HepG2 (cell line): ENCODE measurements around the gene TGIF1. TPM values are rescaled to one million over a fixed set of nuclear protein-coding genes. Genes with fewer than 3 reads are reported as not detected.

Experiments
- ATAC-seq: fragments of 200-7000 bp; cut with Tn5 transposase; 3 replicates; pipeline ENCODE4 v1.9.1; 2020; ENCODE audit warnings: mild to moderate bottlenecking, moderate library complexity
- BruUV-seq: library from RNA; stranded (reverse); fragments of 400-500 nt; replicated peaks from 2 replicates; lab custom pipeline; 2021; lab: Mats Ljungman, UMichigan
- CTCF ChIA-PET: fragments of 300-600 bp; formaldehyde crosslinking; extraction: SDS; loops from one replicate; lab custom pipeline; 2021; ENCODE audit warnings: low total read pairs, inconsistent platforms, low intra/inter-chr PET ratio; lab: Yijun Ruan, JAX
- POLR2A ChIA-PET: fragments of 350-600 bp; sonication (Branson Sonifier 250); formaldehyde crosslinking; loops from one replicate; lab custom pipeline; 2020; ENCODE audit warnings: antibody characterized with exemption, inconsistent platforms; lab: Yijun Ruan, JAX
- DNase-seq: peaks from one replicate; pipeline ENCODE4 v3.0.0-alpha.2; 2015; ENCODE audit warnings: low spot score
- FAIRE-seq: peaks from 3 replicates; lab custom pipeline; 2011; peaks lifted over from hg19 to GRCh38; lab: Jason Lieb, UNC
- H2AFZ ChIP-seq: one replicate; pipeline ENCODE4 v1.6.1; 2011; ENCODE audit warnings: low read length, inconsistent platforms
- H3K27ac ChIP-seq: fragments of 300-600 bp; 3 replicates; pipeline ENCODE4 v1.8.0; 2011; ENCODE audit warnings: mixed run types, mild to moderate bottlenecking, mixed read lengths, low read length, inconsistent platforms; ENCODE audit not compliant: insufficient read depth; ENCODE audit errors: extremely low read length
- H3K27me3 ChIP-seq, 2 experiments: fragments of 200-600 bp in 1 of 2; 2 replicates in 1 of 2; 3 replicates in 1 of 2; pipeline versions ENCODE4 v1.6.0 to v1.8.0; 2011; ENCODE audit warnings: low read length in 2 of 2, mild to moderate bottlenecking in 2 of 2, moderate library complexity in 2 of 2, inconsistent platforms in 1 of 2; ENCODE audit not compliant: insufficient read depth in 2 of 2, control insufficient read depth in 1 of 2
- H3K36me3 ChIP-seq, 2 experiments: fragments of 200-600 bp in 1 of 2; replicated peaks in 1 of 2; 2 replicates in 1 of 2; 3 replicates in 1 of 2; pipeline versions ENCODE4 v1.5.1 to v1.8.0; 2011; ENCODE audit warnings: low read length in 2 of 2, inconsistent platforms in 1 of 2; ENCODE audit not compliant: insufficient read depth in 2 of 2, control insufficient read depth in 1 of 2
- H3K4me1 ChIP-seq: 2 replicates; pipeline ENCODE4 v1.5.1; 2012; ENCODE audit warnings: low read length, inconsistent platforms; ENCODE audit not compliant: insufficient read depth
- H3K4me2 ChIP-seq: 2 replicates; pipeline ENCODE4 v1.6.0; 2011; ENCODE audit warnings: low read depth, low read length, inconsistent platforms
- H3K4me3 ChIP-seq, 3 experiments: fragments of 200-600 bp in 1 of 3; sonication (generic), shearing (Covaris generic) in 1 of 3; replicated peaks in 1 of 3; 2 replicates each; pipeline ENCODE4 v1.5.1; 2011 to 2016; ENCODE audit warnings: low read length in 3 of 3, inconsistent platforms in 2 of 3, low read depth in 2 of 3, mild to moderate bottlenecking in 2 of 3, control low read depth in 1 of 3, mixed read lengths in 1 of 3; ENCODE audit not compliant: insufficient read depth in 1 of 3
- H3K79me2 ChIP-seq: one replicate; pipeline ENCODE4 v1.6.1; 2011; ENCODE audit warnings: low read length, inconsistent platforms; ENCODE audit not compliant: insufficient read depth
- H3K9ac ChIP-seq: 2 replicates; pipeline ENCODE4 v1.6.0; 2011; ENCODE audit warnings: mild to moderate bottlenecking, low read depth, low read length, inconsistent platforms; ENCODE audit not compliant: insufficient read depth
- H3K9me3 ChIP-seq: 2 replicates; pipeline ENCODE4 v1.5.1; 2012; ENCODE audit warnings: mild to moderate bottlenecking, low read length
- H4K20me1 ChIP-seq: 2 replicates; pipeline ENCODE4 v1.6.0; 2011; ENCODE audit warnings: inconsistent platforms, mild to moderate bottlenecking, low read length, moderate library complexity; ENCODE audit not compliant: insufficient read depth
- ATF2 ChIP-seq: sonication (generic); formaldehyde crosslinking; IDR thresholded peaks from 2 replicates; pipeline ENCODE4 v1.4.0; 2020; ENCODE audit warnings: missing genetic modification reagents
- ATF7 ChIP-seq, 2 experiments: fragments of 450-650 bp in 1 of 2; sonication (generic) in 1 of 2; formaldehyde crosslinking in 1 of 2; IDR thresholded peaks; 2 replicates each; pipeline versions ENCODE4 v1.4.0 to v1.6.1; 2016 to 2020; ENCODE audit warnings: antibody characterized with exemption in 1 of 2, mild to moderate bottlenecking in 1 of 2, missing genetic modification reagents in 1 of 2
- FOXP4 ChIP-seq: sonication (generic); formaldehyde crosslinking; IDR thresholded peaks from 2 replicates; pipeline ENCODE4 v1.4.0; 2020; ENCODE audit warnings: missing genetic modification reagents
- HOMEZ ChIP-seq: IDR thresholded peaks from 2 replicates; pipeline ENCODE4 v1.6.1; 2016; ENCODE audit warnings: low read depth
- NCOA2 ChIP-seq: sonication (generic); formaldehyde crosslinking; IDR thresholded peaks from 2 replicates; pipeline ENCODE4 v1.8.0; 2022; ENCODE audit warnings: inconsistent platforms
- SALL1 ChIP-seq: sonication (generic); formaldehyde crosslinking; IDR thresholded peaks from 2 replicates; pipeline ENCODE4 v1.8.0; 2022; ENCODE audit warnings: mild to moderate bottlenecking, missing genetic modification reagents
- THRA ChIP-seq: sonication (generic); formaldehyde crosslinking; IDR thresholded peaks from 2 replicates; pipeline ENCODE4 v1.4.0; 2020; ENCODE audit warnings: missing genetic modification reagents, borderline replicate concordance
- ZBTB20 ChIP-seq: sonication (generic); formaldehyde crosslinking; IDR thresholded peaks from 2 replicates; pipeline ENCODE4 v1.8.1; 2023; ENCODE audit warnings: missing genetic modification reagents, low read depth, mild to moderate bottlenecking, borderline replicate concordance
- ZBTB25 ChIP-seq: IDR thresholded peaks from 2 replicates; pipeline ENCODE4 v1.6.1; 2018; ENCODE audit warnings: missing genetic modification reagents
- ZKSCAN8 ChIP-seq: IDR thresholded peaks from 2 replicates; pipeline ENCODE4 v1.6.1; 2016; ENCODE audit warnings: borderline replicate concordance, missing genetic modification reagents, missing compliant biosample characterization
- ZNF503 ChIP-seq: sonication (generic); formaldehyde crosslinking; IDR thresholded peaks from 2 replicates; pipeline ENCODE4 v1.4.0; 2020; ENCODE audit warnings: missing genetic modification reagents
- ZNF839 ChIP-seq: sonication (generic); formaldehyde crosslinking; IDR thresholded peaks from 2 replicates; pipeline ENCODE4 v1.4.0; 2020; ENCODE audit warnings: missing genetic modification reagents, mild to moderate bottlenecking, borderline replicate concordance
- WGBS: methylation state at CpG from one replicate; pipeline ENCODE4 v1.1.6; 2017; ENCODE audit warnings: low lambda C conversion rate; 5-methylcytosine and 5-hydroxymethylcytosine counted together
- in situ Hi-C: cut with HindIII; loops from 2 replicates; pipeline ENCODE4 v1.10.0; 2017; ENCODE audit warnings: low pct_unique_long_range_greater_than_20kb; ENCODE audit not compliant: extremely low pct_ligation_motif_present
- intact Hi-C: fragments of 100-400 bp; cut with micrococcal nuclease; formaldehyde crosslinking; loops from one replicate; pipeline ENCODE4 v1.10.0; 2022; ENCODE audit not compliant: unreplicated experiment
- polyA plus RNA-seq, 8 experiments: library from polyadenylated mRNA; depleted of rRNA in 3 of 8; stranded (reverse) in 7 of 8; unstranded in 1 of 8; fragments of >200 nt; fragmentation: Illumina TruSeq in 4 of 8; extraction: Trizol in 4 of 8; gene quantifications; 2 replicates each; pipeline versions ENCODE4 v1.2.1 to v1.2.3, GENCODE V29; 2011 to 2016; ENCODE audit warnings: low read depth in 4 of 8, missing spikeins in 1 of 8, mixed read lengths in 1 of 8; ENCODE audit not compliant: insufficient read depth in 1 of 8
- total RNA-seq, 5 experiments: library from RNA; depleted of rRNA; stranded (reverse); fragments of >200 nt; fragmentation: Illumina TruSeq; extraction: Trizol; gene quantifications; 2 replicates each; pipeline ENCODE4 v1.2.3, GENCODE V29; 2016; ENCODE audit warnings: low read depth in 1 of 5

The TGIF1 gene
- total and polyA plus RNA-seq, 2 of the 13 experiments (the other 11 are each of a cell fraction or from before 2014, with no cell fraction given): 50.0 to 76.1 TPM

- H3K4me2 ChIP-seq: peak overlapping the region; percentile 72
- intact Hi-C loops: loop anchor here (5.0 kb wide), 1 partner anchor 194 kb away; the partner anchor contains the start of gene MYL12B
- in situ Hi-C loops: loop anchor here (10.0 to 25.0 kb wide), 3 partner anchors 168 to 394 kb away; no protein-coding TSS in a partner anchor
- no peak overlapping the region for H2AFZ ChIP-seq
- CTCF ChIA-PET: no interaction called here
- WGBS: 0% methylated on average over 1 of the region's 1 CpG
- H3K9ac ChIP-seq: peak overlapping the region; percentile 96
- H3K27ac ChIP-seq: peak overlapping the region; percentile 90
- no peaks in the 10 kb centered on the region; a peak in 1 of 5 replicates for H3K27me3 ChIP-seq
- H4K20me1 ChIP-seq: peaks cover 39% of the 10 kb centered on the region
- FAIRE-seq (peak; percentile 67), ATAC-seq (peak; percentile 72), DNase-seq (peak; percentile 89)
- H3K36me3 ChIP-seq: peaks cover 8 to 37% of the 10 kb centered on the region in 2 experiments; a peak in 4 of 5 replicates
- no peaks in the 10 kb centered on the region for H3K9me3 ChIP-seq
- H3K79me2 ChIP-seq: peaks cover 63% of the 10 kb centered on the region
- POLR2A ChIA-PET: interaction anchor here (0.9 to 2.2 kb wide), 4 partner anchors 9 to 205 kb away, joined by 3 to 7 read pairs (median 4); no protein-coding TSS in a partner anchor
- H3K4me3 ChIP-seq: peak overlapping the region in 2 of 3 experiments; percentile 82 to 93; a peak in 2 of 6 replicates
- BruUV-seq: no TSS peak
- H3K4me1 ChIP-seq: peaks cover 50% of the 10 kb centered on the region
- TF ChIP-seq ZKSCAN8 (CRISPR knock-in tag): peak; percentile 82; the same call in 1 of the 2 replicates
- peak; percentile 89 for TF ChIP-seq NCOA2 (CRISPR knock-in tag)
- peak; percentile 80; the same call in 1 of the 2 replicates for TF ChIP-seq THRA (CRISPR knock-in tag)
- no peak for TF ChIP-seq ZBTB20 (CRISPR knock-in tag)
- TF ChIP-seq ZNF839 (CRISPR knock-in tag): no peak
- peak; percentile 82 for TF ChIP-seq HOMEZ
- TF ChIP-seq FOXP4 (CRISPR knock-in tag): peak; percentile 83
- TF ChIP-seq SALL1: no peak
- TF ChIP-seq ATF7 (IDR thresholded peaks at IDR 0.05): peak; percentile 48
- no peak for TF ChIP-seq ATF7 (CRISPR knock-in tag; IDR thresholded peaks at IDR 0.05)
- TF ChIP-seq ZNF503 (CRISPR knock-in tag): peak; percentile 93
- no peak for TF ChIP-seq ZBTB25 (CRISPR knock-in tag)
- peak; percentile 88 for TF ChIP-seq ATF2 (CRISPR knock-in tag)
Observed at GRCh38 chr18:3456686-3457069, 6.7 kb downstream of the TGIF1 start.
